HG03060 (cell line): Measurements from ENCODE around the gene TUBB1.
A peak's percentile ranks its signal among the peaks of the same experiment; 100 is the strongest.
"Not testable (repeated sequence)": the region's sequence is repeated elsewhere in the genome, so short reads cannot be mapped to it uniquely, and the experiment has no call there.

Source experiments
- ATAC-seq: cut with Tn5 transposase; IDR thresholded peaks from one replicate; pipeline ENCODE4 v1.9.1; 2021; ENCODE audit warnings: low read depth, moderate number of reproducible peaks; ENCODE audit not compliant: unreplicated experiment

The TUBB1 gene

DNA sequence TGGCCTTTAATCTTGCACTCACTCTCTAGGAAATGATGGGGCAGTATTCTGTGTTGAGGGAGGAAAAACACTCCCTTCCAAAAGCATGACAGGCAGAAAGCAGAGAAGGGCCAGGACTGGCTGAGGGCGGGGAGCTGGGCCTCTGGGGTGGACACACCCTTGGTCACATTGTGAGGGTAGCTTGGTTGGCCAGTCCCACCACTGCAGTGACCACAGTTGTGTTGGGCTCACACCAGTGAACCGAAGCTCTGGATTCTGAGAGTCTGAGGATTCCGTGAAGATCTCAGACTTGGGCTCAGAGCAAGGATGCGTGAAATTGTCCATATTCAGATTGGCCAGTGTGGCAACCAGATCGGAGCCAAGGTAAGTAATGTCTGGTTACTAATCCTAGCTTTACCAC, at the start of gene TUBB1:
TSS of gene TUBB1 (plus strand) at position 213 of the 400 bp plus-strand sequence. CDS start at position 307, 94 bp downstream.
- no peak for ATAC-seq

DNA sequence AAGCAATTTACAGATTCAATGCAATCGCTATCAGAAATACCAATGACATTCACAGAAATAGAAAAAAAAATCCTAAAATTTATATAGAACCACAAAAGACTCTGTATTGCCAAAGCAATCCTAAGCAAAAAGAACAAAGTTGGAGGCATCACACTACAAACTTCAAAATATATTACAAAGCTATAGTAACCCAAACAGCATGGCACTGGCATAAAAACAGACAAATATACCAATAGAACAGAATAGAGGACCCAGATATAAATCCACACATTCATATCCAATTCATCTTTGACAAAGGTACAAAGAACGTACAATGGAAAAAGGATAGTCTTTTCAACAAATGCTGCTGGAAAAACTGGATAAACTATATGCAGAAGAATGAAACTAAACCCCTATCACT, 49.8 kb upstream of the TUBB1 start:
- ATAC-seq: no peak

DNA sequence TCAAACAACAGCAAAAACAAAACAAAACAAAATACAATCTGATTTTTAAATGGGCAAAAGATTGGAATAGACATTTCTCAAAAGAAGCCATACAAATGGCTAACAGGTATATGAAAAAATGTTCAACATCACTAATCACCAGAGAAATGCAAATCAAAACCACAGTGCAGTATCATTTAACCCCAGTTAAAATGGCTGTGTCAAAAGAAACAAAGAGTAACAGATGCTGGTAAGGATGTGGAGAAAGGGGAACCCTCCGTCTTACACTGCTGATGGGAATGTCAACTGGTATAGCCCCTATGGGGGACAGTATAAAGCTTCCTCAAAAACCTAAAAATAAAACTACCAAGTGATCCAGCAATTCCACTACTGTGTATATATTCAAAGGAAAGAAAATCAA, 49.1 kb upstream of the TUBB1 start:
- ATAC-seq: no peak

DNA sequence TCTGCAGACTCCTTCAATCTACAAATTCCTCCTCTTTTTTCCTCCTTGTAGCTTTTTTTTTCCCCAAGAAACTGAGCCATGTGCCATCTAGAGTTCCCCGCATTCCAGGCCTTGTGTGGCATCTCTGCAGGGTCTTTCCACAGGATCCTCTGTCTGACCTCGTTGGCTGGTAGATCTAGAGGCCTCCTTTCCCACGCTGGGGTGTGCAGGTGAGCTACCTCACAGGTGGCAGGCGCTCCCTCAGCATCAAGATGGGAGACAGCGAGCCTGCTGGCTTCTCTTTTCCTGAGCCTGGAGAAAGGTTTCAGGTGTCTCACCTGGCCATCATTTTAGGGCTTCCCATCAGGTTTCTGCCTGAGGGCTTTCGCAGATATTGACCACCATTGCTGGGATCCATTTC, 47.8 kb upstream of the TUBB1 start:
- ATAC-seq: no peak

DNA sequence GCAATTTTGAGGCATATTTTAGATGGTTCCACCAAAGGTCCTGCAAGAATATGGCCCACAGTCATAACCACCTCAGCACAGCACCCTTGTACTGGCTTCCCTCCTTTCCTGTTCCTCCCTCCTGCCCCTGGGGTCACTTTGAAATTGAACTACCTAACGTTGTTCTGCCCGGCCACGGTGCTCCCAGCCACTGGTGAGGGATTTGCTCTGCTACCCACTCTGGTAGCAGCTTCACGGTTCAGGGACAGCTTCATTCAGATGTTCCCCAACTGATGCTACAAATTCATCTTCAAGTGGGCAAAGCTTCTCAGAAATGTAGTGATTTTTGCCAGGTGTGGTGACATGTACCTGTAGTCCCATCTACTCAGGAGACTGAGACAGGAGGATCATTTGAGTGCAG, 46.0 kb upstream of the TUBB1 start:
- no peak for ATAC-seq

DNA sequence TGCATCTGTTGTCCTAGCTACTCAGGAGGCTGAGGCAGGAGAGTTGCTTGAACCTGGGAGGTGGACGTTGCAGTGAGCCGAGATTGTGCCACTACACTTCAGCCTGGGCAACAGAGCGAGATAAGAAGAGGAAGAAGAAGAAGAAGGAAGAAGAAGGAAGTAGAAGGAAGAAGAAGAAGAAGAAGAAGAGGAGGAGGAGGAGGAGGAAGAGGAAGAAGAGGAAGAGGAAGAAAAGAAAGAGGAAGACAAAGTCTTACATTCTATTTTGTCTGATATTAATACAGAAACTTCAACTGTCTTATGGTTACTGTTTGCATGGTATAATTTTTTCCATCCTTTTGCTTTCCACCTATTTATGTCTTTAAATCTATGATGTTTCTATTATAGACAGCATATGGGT, 45.4 kb upstream of the TUBB1 start:
- no peak for ATAC-seq

DNA sequence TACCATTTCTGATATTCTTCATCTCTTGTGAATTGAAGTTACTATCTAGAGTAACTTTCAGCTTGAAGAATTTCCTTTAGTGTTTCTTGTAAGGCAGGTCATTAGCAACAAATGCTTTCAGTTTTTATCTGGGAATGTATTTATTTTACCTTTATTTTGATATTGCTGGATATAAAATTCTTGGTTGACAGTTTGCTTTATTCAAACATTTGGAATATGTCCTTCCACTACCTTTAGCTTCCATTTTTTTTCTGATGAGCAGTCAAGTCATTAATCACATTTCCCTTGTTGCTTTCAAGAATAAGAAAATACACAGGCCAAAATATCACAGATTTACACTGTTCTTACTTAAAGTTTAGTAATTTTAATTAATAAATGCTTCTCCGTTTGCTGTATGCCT, 43.9 kb upstream of the TUBB1 start:
- ATAC-seq: no peak

DNA sequence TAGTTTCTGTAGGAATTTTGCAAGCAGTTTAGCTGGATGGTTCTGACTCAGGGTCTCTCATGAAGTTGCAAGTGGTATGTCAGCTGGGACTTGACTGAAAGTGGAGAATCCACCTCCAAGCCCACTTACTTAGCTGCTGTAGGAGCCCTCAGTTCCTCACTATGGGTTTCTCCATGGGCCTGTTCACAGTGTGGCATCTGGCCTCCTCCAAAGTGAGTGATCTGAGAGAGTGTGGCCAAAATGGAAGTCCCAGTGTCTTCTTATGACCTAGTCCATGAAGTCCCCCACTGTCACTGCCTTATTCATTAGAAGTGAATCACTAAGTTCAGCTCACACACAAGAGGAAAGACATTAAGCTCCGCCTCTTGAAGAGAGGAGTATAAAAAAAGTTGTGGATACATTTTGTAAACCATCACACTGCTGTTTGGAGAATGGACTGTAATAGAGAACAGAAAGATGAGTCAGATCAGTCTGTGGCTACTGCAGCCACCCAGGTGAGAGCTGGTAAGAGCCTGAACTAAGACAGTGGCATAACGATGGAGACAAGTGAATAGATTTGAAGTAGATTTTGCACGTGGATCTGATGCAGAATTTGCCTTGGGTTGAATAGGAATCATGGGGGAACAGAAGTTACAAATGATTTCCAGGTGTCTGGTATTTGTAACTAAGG, 43.0 kb upstream of the TUBB1 start:
- peak; percentile 52 for ATAC-seq

DNA sequence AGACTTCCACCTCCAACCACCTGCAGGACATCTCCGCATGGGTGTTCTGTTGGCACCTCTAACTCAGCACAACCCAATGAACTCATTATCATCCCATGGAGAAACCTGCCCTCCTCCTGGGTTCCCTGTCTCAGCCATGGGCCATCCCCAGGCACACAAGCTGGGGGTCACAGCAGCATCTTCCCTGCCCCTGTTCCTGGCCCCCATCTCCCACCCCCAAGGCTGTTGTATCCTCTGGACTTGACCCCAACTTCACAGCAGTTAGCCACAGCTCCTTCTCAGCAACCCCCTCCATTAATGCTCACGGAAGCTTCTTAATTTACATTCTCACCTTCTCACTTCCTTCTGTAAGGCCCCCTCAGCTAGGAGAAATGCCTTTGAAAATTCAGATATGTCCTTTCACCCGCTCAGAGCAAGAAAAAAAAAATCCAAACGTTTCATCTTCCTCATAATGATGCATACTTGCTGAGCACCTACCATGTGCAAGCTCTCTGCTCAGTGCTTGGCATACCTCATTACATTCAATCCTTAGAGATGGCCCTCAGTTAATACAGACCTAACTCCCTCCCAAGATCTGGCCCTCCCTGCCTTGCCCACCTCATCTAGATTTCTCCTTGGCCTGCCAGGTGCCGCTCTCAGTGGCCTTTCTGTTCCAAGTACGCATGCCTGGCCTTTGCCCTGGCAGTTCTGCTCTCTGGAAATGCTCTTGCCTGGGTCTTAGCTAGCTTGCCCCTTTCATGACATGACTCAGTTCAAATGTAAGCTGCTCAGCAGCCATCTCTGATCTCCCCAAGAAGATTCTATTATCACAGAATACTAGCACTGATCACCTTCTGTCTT, 40.7 kb upstream of the TUBB1 start:
- no peak for ATAC-seq

DNA sequence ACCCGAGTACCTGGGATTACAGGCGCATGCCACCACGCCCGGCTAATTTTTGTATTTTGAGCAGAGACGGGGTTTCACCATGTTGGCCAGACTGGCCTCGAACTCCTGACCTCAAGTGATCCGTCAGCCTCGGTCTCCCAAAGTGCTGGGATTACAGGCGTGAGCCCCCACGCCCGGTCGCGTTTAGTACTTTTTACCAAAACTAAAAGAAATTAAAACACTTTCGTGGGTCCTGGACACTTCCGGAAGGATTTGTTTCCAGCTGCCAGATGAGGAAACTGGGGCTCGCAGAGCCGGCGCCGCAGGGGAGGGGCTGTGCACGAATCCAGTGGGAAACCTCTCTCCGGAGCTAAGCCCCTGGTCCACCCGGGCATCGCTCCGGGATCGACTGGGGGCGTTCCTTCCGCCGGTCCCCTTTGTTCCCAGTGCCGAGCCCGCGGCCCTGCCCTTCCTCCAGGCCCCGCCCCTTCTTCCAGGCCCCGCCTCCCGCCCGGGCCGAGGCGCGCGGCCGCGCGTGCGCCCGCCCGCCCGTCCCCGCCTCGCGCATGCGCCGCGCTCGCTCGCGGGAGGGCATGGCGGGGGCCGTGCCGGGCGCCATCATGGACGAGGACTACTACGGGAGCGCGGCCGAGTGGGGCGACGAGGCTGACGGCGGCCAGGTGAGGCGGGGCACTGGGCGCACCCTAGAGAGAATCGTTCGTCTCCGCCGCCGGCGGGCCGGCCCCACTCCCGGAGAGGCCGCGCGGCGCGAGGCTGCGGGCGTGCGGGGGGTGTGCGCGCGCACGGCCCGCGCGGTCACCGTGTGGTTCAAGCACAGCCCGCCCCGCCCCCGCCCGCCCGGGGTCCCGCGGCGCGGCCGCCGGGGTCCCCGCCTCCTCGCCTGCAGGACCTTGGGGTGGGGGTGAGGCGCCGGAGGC, 38.3 kb upstream of the TUBB1 start, which contains the start of gene NELFCD:
TSS of gene NELFCD (plus strand) at position 546 of the 917 bp plus-strand sequence. CDS start at position 600, 54 bp downstream.
- no peak for ATAC-seq

DNA sequence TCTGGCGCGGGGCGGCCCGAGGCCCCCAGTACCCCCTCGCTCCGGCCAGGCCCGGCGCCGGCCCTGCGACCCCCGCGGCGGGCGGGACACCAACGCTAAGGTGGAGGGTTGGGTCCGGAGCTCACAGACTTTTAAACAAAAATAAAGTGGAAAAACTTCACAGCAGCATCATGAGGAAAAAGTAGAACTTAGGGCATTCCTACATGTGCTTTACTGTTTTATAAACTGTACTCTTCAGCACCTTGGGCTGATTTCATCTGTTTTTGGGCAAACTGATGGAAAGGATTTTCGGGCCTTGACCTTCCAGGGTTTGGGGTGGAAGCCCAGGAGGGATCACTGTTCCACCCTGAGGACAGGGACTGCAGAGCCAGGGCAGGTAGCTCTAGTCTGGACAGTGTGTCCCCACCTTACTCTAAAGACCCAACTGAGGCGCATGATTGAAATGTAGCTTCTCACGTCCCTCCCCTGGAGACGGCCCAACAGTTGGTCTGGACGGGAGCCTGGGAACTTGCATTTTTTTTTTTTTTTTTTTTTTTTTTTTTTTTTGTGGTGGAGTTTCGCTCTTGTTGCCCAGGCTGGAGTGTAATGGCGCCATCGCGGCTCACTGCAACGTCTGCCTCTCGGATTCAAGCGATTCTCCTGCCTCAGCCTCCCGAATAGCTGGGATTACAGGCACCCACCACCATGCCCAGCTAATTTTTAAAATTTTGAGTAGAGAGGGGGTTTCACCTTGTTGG, 37.4 kb upstream of the TUBB1 start:
- ATAC-seq: no peak

DNA sequence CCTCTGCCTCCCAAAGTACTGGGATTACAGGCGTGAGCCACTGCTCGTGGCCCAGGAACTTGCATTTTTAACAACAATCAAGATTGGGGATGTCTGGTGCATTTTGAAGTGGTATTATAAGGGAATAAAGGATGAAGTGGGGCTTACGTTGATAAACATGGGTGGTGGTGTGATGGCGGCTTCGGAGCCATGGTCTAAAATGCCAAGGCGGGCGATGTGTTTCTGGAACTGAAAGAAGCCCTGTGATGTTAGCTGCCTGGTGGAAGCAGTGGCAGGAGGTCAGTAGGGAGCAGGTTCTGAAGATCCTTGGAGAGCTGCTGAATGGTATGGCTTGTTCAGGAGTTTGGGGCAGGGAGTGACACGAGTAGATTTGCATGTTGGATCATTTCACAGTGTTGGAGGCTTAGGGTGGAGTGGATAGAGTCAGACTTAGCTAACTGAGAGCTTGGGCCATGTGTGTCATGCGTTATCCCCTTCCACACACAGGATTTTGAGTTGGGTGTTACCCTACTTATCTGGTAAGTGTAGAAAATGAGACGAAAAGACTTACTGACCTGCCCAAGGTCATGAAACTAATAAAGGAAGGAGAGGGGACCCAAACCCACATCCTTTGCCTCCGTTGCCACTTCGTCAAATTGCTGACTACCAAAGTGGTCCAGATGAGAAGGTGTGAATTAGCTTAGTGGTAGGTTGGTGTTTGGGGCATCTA, 36.7 kb upstream of the TUBB1 start:
- no peak for ATAC-seq

DNA sequence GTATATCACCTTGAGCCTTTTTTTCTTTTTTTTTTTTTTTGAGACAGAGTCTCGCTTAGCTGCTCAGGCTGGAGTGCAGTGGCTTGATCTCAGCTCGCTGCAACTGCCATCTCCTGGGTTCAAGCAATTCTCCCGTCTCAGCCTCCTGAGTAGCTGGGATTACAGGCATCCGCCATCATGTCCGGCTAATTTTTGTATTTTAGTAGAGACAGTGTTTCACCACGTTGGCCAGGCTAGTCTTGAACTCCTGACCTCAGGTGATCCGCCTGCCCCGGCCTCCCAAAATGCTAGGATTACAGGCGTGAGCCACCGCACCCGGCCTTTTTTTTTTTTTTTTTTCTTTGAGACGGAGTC, 36.1 kb upstream of the TUBB1 start:
- not testable (repeated sequence) for ATAC-seq

DNA sequence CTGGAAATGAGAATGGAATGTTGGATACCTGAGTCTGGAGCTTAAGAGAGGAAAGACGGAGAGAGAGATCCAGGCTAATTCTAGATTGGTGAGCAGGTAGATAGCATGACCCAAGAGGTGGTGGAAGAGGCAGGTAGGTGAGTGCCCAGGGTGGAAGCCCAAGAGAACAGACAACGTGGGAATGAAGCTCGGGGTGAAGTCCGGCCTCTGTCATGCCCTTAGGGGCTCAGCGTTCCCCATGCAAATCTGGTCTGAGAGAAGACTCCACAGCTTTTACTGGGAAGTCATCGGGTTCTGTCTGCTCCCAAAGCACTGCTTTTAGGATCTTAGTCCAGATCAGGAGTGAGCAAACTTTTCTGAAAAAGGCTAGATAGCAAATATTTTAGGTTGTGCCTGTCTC, 34.5 kb upstream of the TUBB1 start:
- no peak for ATAC-seq

DNA sequence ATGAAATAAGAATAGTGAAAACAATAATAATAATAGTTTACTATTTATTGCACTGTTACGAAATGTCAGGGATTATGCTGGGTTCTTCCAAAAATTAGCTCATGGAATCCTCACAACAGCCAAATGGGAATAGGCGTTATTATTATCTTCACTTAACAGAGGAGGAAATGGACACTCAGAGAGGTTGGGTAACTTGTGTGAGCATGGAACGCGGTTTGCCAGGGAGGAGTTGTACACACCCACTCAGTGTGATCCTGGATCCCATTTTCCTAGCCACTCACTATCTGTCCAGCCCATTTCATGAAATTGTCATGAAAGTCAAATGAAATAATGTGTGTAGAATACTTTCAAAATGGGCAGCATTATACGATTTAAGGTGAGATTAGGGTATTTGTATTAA, 33.6 kb upstream of the TUBB1 start:
- ATAC-seq: no peak

DNA sequence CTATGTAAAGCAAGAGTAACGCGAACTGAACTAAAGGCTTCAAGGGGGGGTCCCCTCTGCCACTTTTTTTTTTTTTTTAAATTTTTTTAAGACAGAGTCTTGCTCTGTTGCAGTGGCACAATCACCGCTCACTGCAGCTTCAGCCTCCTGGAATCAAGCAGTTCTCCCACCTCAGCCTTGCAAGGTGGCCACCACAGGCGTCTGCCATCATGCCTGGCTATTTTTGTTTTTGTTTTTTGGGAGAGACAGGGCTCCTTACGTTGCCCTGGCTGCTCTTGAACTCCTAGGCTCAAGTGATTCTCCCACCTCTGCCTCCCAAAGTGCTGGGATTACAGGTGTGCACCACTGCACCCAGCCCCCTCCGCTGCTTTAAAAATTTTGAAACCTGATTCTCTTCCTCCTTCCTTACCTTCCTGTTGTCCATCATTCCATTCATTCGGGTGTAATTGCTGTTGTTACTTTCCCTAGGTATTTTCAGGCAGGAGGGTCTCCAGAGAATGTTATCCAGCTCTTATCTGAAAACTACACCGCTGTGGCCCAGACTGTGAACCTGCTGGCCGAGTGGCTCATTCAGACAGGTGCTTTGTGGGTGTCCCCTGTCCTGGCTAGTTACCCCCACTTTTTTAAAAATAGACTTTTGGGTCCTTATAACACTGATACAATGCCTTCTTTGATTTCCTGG, 32.8 kb upstream of the TUBB1 start:
- ATAC-seq: no peak

DNA sequence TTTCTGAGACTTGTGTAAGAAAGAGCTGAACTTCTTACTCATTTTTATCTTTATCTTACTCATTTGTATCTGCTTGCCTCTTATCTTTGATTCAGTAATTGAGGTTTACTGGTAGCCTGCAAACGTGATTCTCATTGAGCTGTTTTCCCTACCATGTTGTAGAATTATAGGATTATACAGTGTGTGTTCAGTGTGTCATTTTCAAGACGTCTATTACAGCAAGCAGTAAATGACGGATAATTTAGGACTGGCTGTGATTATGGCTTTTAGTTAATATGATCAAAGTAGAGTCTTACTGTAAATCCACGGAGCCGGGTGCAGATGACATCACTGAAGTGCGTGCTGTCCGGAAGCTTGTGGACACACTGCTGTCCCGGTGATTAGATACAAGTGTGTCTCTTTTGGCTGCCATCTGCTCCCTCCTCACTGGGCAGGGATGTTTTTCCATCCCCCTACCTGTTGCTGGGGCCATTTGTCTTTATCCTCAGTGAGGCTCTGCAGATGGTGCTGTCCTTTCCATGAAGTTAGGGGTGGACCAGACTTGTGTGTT, 32.2 kb upstream of the TUBB1 start:
- ATAC-seq: no peak

DNA sequence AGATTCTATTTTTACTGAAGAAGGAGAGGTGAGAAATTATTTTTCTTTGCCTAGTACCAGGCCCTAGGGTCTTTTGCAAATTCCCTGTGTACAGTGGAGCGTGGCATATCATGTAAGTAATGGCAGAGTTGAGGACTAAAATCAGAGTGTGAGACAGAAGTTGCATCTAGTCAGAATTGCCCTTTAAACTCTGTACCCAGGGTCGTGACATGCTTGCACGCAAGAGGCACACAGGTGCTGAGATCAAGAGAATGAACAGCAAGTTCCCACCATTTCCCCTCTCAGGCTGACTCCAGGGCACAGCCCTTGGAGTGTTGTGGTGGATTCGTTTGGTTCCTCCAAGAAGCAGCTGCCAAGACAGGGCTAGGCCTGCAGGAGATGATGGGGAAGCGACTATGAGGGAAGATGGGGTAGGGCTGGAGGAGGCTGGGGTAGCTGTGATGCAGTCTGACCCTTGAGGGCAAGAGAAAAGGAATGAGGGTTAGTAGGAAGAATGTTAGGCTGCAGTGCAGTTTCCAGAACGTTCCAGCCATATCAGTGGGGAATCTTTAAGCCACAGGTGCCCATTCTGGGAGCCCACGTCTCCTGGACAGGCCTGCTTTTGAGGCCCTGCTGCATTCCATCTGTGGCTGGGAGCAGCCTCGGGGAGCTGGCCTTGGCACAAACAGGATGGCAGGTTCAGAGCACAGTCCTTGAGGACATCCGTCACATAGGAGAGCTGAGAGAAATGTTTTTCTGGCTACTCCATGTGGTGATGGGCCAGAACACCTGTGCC, 31.3 kb upstream of the TUBB1 start:
- no peak for ATAC-seq
